Neutrophil (primary cell): ENCODE measurements around the gene STARD13.

Experiments
- H3K27ac ChIP-seq: fragments of 200-600 bp; sonication (generic); 2 replicates; pipeline ENCODE4 v1.5.1; 2016; ENCODE audit warnings: mild to moderate bottlenecking, moderate library complexity
- H3K27me3 ChIP-seq: fragments of 200-600 bp; sonication (generic); 2 replicates; pipeline ENCODE4 v1.6.0; 2016; ENCODE audit warnings: mild to moderate bottlenecking
- H3K36me3 ChIP-seq: fragments of 200-600 bp; sonication (generic); 2 replicates; pipeline ENCODE4 v1.5.1; 2017
- H3K4me1 ChIP-seq, 2 experiments: fragments of 200-600 bp in 1 of 2; sonication (generic) in 1 of 2; 1 replicate in 1 of 2; 2 replicates in 1 of 2; pipeline versions ENCODE4 v1.5.1 to v1.6.1; 2013 to 2016; ENCODE audit warnings: low read depth in 1 of 2, low read length in 1 of 2, mild to moderate bottlenecking in 1 of 2, moderate library complexity in 1 of 2; ENCODE audit not compliant: control insufficient read depth in 1 of 2, insufficient read depth in 1 of 2
- H3K4me3 ChIP-seq, 2 experiments: fragments of 200-600 bp in 1 of 2; sonication (generic) in 1 of 2; 1 replicate in 1 of 2; 2 replicates in 1 of 2; pipeline ENCODE4 v1.5.1; 2013 to 2016; ENCODE audit warnings: low read depth in 1 of 2, low read length in 1 of 2, mild to moderate bottlenecking in 1 of 2, moderate library complexity in 1 of 2
- H3K9me3 ChIP-seq: fragments of 200-600 bp; sonication (generic); 2 replicates; pipeline ENCODE4 v1.5.1; 2016
- TF ChIP-seq, protein P1 (sequence below): fragments of 200-600 bp; sonication (generic); IDR thresholded peaks from 2 replicates; pipeline ENCODE4 v1.5.1; 2016; ENCODE audit warnings: antibody characterized with exemption

Gene STARD13

DNA sequence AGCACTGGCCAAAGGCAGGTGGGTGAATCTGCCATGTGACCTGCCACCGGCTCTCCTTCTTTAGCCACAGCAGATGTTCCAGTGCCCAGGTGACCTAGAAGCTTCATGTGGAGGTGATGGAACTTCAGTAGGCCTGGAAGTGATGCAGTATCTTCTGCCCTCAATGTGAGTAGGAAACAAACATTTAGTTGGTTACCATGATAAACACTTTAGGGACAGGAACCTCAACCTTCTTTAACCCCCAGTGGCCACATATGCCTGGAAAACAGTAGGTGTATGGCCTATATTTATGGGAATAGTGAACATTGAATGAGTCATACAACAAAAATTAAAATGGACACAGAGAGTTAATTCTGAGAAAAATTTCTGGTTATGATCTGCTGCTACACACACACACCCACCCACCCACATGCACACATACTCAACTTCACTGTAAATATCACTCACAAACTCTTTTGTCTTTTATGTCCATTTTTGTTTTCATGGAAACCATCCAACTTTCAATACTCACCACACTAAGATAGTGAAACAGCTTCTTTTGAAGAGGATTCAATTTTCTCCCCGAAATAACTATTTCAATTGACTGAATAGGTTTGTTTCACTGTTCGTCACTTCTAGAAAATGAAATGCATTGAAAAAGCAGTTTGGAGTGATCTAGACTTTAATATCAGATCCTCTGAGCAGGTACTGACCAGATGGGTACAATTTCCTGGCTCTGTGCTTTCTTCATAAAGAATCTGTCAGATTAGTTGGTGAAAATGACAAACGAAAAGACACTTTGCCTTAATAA is 97.3 kb downstream of the STARD13 start:
- H3K27me3 ChIP-seq: no peaks in the 10 kb centered on the region
- peaks cover 10 to 12% of the 10 kb centered on the region in 2 experiments for H3K4me1 ChIP-seq
- H3K9me3 ChIP-seq: no peaks in the 10 kb centered on the region
- no peak overlapping the region for H3K4me3 ChIP-seq
- TF ChIP-seq, protein P1, sequence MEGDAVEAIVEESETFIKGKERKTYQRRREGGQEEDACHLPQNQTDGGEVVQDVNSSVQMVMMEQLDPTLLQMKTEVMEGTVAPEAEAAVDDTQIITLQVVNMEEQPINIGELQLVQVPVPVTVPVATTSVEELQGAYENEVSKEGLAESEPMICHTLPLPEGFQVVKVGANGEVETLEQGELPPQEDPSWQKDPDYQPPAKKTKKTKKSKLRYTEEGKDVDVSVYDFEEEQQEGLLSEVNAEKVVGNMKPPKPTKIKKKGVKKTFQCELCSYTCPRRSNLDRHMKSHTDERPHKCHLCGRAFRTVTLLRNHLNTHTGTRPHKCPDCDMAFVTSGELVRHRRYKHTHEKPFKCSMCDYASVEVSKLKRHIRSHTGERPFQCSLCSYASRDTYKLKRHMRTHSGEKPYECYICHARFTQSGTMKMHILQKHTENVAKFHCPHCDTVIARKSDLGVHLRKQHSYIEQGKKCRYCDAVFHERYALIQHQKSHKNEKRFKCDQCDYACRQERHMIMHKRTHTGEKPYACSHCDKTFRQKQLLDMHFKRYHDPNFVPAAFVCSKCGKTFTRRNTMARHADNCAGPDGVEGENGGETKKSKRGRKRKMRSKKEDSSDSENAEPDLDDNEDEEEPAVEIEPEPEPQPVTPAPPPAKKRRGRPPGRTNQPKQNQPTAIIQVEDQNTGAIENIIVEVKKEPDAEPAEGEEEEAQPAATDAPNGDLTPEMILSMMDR: no peak
- no peaks in the 10 kb centered on the region for H3K36me3 ChIP-seq
- H3K27ac ChIP-seq: no peak overlapping the region

DNA sequence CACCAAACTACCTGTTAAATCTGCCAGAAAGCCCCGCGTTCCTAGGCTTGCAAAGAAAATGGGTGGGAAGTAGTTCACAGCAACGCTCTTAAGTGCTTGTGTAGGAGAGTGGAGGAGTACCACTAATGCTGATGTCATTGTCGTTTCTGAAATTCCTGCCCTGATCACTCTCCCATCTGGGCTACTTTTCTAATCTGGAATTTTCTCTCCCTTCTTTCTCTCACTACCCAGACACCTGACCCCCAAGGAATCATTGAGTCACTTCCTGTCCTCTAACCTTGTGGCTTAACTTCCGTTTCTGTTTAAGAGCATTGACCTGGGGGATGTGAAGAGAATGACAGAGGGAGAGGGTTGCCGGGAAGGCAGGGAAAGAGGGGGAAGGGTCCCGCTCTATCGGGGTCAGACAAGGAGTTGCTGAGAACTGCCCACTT is 98.7 kb downstream of the STARD13 start:
- Histone ChIP-seq H3K36me3 (no peaks in the 10 kb centered on the region), H3K4me3 (no peak overlapping the region), H3K27me3 (no peaks in the 10 kb centered on the region), H3K27ac (no peak overlapping the region), H3K4me1 (peaks cover 10 to 12% of the 10 kb centered on the region in 2 experiments), H3K9me3 (no peaks in the 10 kb centered on the region)
- TF ChIP-seq, protein P1: no peak

DNA sequence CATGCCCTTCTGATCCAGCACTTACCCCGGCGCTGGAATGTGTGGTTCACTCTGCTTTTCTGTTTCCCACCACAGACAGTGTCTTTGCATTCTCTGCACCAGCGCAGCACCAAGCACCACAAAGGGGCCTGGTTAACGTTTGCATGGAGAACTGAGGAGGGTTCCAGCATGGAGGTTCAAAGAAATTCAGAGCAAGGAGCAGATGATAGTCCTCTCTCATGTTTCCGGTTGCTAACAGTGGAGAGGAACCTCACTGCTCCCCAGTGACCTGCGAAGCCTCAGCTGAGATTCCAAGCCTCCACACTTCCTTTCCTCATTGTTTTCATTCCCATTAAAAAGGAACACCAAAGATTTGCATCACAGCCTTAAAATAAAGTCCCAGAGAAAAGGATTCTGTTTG is 99.7 kb downstream of the STARD13 start:
- no peak overlapping the region for H3K27ac ChIP-seq
- H3K4me3 ChIP-seq: no peak overlapping the region
- no peaks in the 10 kb centered on the region for H3K36me3 ChIP-seq
- no peaks in the 10 kb centered on the region for H3K27me3 ChIP-seq
- H3K4me1 ChIP-seq: peaks cover 10 to 12% of the 10 kb centered on the region in 2 experiments
- H3K9me3 ChIP-seq: no peaks in the 10 kb centered on the region
- TF ChIP-seq, protein P1: no peak

DNA sequence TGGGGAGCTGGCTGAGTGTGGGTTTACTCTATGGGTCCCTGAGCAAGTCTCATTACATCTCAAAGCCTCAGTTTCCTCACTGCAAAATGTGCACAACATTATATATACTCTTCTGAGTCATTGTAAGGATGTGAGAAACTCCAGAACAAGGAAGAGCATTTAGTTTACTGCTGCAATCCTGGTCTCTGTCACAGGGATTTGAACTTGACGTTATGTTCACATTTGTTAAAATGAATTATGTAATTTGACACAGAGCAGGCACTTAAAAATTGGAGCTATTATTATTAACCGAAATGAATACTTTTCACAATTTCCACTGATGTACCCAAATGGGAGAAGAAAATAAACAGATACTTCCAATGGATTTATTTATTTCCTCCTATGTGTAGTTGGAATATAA is 101.0 kb downstream of the STARD13 start:
- no peaks in the 10 kb centered on the region for H3K36me3 ChIP-seq
- no peaks in the 10 kb centered on the region for H3K27me3 ChIP-seq
- no peak overlapping the region for H3K4me3 ChIP-seq
- peaks cover 10 to 12% of the 10 kb centered on the region in 2 experiments for H3K4me1 ChIP-seq
- H3K9me3 ChIP-seq: no peaks in the 10 kb centered on the region
- H3K27ac ChIP-seq: no peak overlapping the region
- TF ChIP-seq, protein P1: no peak

DNA sequence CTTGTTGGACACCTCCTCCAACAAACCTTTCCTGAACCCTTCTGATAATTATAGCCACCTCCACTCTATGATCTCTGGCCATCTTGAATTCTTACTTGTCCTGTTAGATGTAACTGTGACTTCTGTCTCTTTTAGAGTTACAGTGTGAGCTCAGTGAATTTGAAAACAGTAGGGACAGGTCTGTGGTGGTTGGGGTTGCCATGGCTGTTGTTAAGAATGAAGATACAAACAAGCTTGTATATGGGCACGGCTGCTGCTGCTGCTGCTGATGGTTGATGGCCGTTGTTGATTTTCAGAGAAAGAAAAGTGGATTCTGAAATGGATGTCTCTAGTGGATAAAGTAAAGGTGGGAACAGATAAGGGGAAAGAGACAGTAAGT is 101.5 kb downstream of the STARD13 start:
- no peaks in the 10 kb centered on the region for H3K27me3 ChIP-seq
- H3K27ac ChIP-seq: no peak overlapping the region
- no peaks in the 10 kb centered on the region for H3K36me3 ChIP-seq
- TF ChIP-seq, protein P1: no peak
- no peak overlapping the region for H3K4me3 ChIP-seq
- peaks cover 10 to 12% of the 10 kb centered on the region in 2 experiments for H3K4me1 ChIP-seq
- no peaks in the 10 kb centered on the region for H3K9me3 ChIP-seq
